ENCODE results near the gene SPATA45.

The SPATA45 gene

DNA sequence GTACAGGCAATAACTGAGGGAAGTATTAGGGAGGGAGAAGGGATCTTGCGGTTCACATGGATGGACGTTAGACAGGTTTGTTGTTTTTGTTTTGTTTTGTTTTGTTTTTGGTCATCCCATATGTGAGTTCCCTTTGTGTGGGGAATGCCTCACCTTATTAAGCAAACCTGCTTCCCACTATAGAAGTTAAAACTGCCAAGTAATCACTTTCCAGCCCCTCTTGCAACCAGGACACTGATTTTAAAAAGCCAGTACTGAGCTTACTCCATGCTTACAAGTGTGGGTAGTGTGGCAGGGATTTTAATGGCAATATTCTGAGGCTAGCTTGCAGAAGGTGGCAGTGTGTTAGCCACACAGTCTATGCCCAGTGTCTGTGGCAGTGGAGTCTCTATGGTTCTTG is 26.5 kb downstream of the SPATA45 start:
- Histone ChIP-seq H3K27me3 (no peaks in the 10 kb centered on the region), H3K4me1 (peaks cover 0 to 24% (median 6%) of the 10 kb centered on the region in 10 experiments; a peak in 10 of 20 replicates), H3K27ac (no peak overlapping the region), H3K9me3 (replicated peaks in 1 of 11) (peaks cover 20 to 27% (median 24%) of the 10 kb centered on the region in 11 experiments), H4K20me1 (no peaks in the 10 kb centered on the region), H3K4me3 (no peak overlapping the region), H3K4me2 (0 out of 22 replicates have a peak overlapping the region, but pooled peaks of 1 of the 11 experiments have one; percentile 59), H3K9ac (no peak overlapping the region), H3K36me3 (peaks cover 0 to 18% (median 0%) of the 10 kb centered on the region in 11 experiments; a peak in 10 of 22 replicates)
- TF ChIP-seq Cebpa-rat (IDR thresholded peaks at IDR 0.05): no peak

DNA sequence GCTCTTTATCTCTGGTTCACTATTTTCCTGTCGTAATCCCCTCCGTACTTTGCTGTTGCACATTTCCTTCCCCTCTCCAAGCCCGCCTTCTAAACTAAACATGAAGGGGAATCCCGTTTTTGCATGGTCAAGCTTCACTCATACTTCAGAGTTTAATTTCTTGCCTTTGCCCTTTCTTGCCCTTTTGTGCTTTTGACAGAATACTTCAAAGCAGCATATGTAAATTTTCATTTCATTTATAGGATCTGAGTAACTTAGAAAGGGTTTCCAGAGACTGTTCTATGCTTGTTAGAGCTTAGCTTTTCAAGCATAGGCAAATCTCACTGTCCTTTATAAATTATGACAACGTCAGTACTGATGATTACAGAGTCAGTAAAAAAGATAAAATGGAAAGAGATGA is 27.7 kb downstream of the SPATA45 start:
- H3K36me3 ChIP-seq: peaks cover 3 to 15% (median 8%) of the 10 kb centered on the region in 11 experiments; a peak in 15 of 22 replicates
- peaks cover 0 to 24% (median 6%) of the 10 kb centered on the region in 10 experiments; a peak in 10 of 20 replicates for H3K4me1 ChIP-seq
- no peaks in the 10 kb centered on the region for H4K20me1 ChIP-seq
- no peak overlapping the region for H3K4me3 ChIP-seq
- H3K27me3 ChIP-seq: no peaks in the 10 kb centered on the region
- no peak for TF ChIP-seq Cebpa-rat (IDR thresholded peaks at IDR 0.05)
- H3K9me3 ChIP-seq (replicated peaks in 1 of 11): peaks cover 8 to 14% (median 11%) of the 10 kb centered on the region in 11 experiments
- peak overlapping the region in 1 of 11 experiments; percentile 11; a peak in 2 of 22 replicates for H3K9ac ChIP-seq
- peak overlapping the region in 7 of 11 experiments; percentile 14 to 62 (median 58); a peak in 12 of 22 replicates for H3K4me2 ChIP-seq
- H3K27ac ChIP-seq: no peak overlapping the region

DNA sequence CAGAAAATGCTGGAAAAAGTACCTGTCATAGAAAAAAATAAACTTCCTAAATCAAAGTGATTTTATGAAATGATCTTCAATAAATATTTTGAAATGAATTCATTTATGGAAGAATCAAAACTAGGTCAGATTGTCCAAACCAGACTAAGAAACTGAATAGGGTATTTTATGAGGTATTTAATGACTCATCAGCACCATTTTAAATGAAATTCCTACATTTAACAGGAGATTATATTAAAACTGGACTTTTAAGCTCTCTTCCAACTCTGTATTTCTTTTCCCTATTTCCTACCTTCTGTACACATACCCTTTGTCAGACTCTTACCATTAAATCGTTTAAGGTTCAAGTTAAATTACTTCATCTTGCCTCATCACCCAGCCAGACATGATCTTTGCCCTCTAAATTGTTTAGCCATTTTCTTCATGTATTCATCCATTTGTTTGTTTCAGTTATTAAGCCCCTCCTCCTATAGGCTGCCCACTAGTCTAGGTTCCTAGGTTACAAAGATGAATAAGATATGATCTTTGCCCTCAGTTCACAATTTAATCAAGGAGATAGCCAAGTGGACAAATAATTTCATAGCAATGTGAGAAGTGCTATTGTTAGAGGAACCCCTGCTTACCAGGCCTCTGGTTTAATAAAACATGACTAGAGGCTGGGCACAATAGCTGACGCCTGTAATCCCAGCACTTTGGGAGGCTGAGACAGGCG is 30.7 kb downstream of the SPATA45 start:
- no peak overlapping the region for H3K9ac ChIP-seq
- H3K9me3 ChIP-seq (replicated peaks in 1 of 11): no peaks in the 10 kb centered on the region
- H3K4me3 ChIP-seq: no peak overlapping the region
- H3K4me2 ChIP-seq: no peak overlapping the region
- peaks cover 5 to 41% (median 25%) of the 10 kb centered on the region in 11 experiments; a peak in 17 of 22 replicates for H3K36me3 ChIP-seq
- TF ChIP-seq Cebpa-rat (IDR thresholded peaks at IDR 0.05): no peak
- peaks cover 0 to 24% (median 8%) of the 10 kb centered on the region in 10 experiments; a peak in 10 of 20 replicates for H3K4me1 ChIP-seq
- no peaks in the 10 kb centered on the region for H3K27me3 ChIP-seq
- no peaks in the 10 kb centered on the region for H4K20me1 ChIP-seq
- H3K27ac ChIP-seq: no peak overlapping the region

DNA sequence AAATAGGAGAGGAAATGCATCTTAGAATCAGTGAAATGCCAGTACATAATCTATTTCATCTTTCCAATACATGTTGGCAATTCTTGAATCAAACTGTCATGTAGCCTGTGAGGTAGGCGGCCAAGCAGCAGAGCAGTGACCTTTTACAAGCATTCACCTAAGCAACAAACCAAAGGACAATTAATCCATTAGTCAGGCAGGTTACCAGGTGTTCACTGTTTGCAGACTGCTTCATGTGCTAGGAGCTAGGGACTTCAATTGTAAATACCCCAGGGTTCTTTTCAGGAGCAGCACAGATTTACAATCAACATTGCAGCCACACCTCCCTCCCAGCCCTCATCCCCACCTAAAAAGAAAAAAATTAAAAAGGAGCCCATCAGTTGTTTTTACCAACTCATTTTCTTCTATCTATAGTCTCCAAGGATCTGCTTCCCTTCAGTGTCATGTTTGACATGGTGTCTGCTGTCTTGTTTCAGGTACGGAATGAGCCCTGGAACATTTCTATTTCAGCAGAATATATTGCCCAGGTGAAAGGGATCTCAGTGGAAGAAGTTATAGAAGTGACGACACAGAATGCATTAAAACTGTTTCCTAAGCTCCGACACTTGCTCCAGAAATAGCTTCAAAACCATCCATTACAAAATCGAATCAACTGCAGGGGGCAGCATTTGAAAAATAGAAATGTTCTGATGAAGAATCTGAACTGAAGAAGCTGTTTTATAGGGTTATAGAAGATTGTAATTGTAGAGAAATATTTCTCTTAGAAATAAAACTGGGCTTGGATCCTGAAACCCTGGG is 32.7 kb downstream of the SPATA45 start:
- no peak for TF ChIP-seq Cebpa-rat (IDR thresholded peaks at IDR 0.05)
- peaks cover 17 to 58% (median 30%) of the 10 kb centered on the region in 11 experiments; a peak in 20 of 22 replicates for H3K36me3 ChIP-seq
- no peaks in the 10 kb centered on the region for H3K9me3 ChIP-seq (replicated peaks in 1 of 11)
- H3K27me3 ChIP-seq: no peaks in the 10 kb centered on the region
- H4K20me1 ChIP-seq: no peaks in the 10 kb centered on the region
- H3K27ac ChIP-seq: no peak overlapping the region
- peaks cover 0 to 15% (median 6%) of the 10 kb centered on the region in 10 experiments; a peak in 10 of 20 replicates for H3K4me1 ChIP-seq
- H3K9ac ChIP-seq: no peak overlapping the region
- no peak overlapping the region for H3K4me3 ChIP-seq
- no peak overlapping the region for H3K4me2 ChIP-seq

DNA sequence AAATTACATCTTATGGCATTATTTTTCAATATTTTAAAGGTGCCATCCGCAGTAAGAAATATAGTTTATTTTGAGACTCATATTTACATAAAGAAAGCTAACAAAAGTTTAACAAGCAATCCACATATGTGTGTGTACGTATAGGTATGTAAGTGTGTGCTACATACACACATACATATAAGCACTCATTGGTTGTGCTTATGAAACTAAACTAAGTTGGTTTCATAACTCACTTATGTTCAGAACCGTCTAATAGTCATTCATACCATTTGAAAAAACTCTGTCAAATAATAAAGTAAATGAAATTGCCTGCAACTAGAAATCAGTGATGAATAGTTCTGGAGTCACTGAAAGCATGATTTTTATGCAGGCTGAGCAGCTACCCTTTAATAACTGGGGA is 41.7 kb downstream of the SPATA45 start:
- TF ChIP-seq Cebpa-rat (IDR thresholded peaks at IDR 0.05): no peak
- no peaks in the 10 kb centered on the region for H3K4me1 ChIP-seq
- no peaks in the 10 kb centered on the region for H3K9me3 ChIP-seq (replicated peaks in 1 of 11)
- peaks cover 70 to 94% (median 83%) of the 10 kb centered on the region in 11 experiments for H3K36me3 ChIP-seq
- no peaks in the 10 kb centered on the region for H3K27me3 ChIP-seq
- no peak overlapping the region for H3K9ac ChIP-seq
- H3K4me3 ChIP-seq: no peak overlapping the region
- H3K4me2 ChIP-seq: no peak overlapping the region
- no peak overlapping the region for H3K27ac ChIP-seq
- H4K20me1 ChIP-seq: no peaks in the 10 kb centered on the region

DNA sequence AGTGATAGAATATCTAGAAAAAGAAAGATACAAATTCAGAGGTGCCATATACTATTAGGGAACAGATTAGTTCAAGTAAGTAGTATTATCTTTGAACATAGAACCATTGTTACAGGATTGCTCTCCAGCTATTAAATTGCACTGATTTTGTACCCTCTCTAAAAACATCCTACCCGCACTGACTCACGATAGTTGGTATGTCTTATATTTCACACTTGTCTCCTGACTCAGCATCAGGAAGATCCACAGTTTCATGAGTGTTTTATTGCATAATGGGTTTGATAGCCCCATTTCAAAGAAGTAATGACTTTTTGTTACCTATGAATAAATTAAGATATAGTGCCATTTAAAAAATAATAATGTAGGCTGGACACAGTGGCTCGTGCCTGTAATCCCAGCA is 49.8 kb downstream of the SPATA45 start:
- H3K4me2 ChIP-seq: no peak overlapping the region
- no peak overlapping the region for H3K27ac ChIP-seq
- H3K4me1 ChIP-seq: peaks cover 21 to 44% (median 31%) of the 10 kb centered on the region in 10 experiments
- no peak overlapping the region for H3K9ac ChIP-seq
- peaks cover 42 to 77% (median 71%) of the 10 kb centered on the region in 11 experiments for H3K36me3 ChIP-seq
- no peaks in the 10 kb centered on the region for H3K9me3 ChIP-seq (replicated peaks in 1 of 11)
- no peak overlapping the region for H3K4me3 ChIP-seq
- no peaks in the 10 kb centered on the region for H3K27me3 ChIP-seq
- no peak for TF ChIP-seq Cebpa-rat (IDR thresholded peaks at IDR 0.05)
- H4K20me1 ChIP-seq: no peaks in the 10 kb centered on the region

DNA sequence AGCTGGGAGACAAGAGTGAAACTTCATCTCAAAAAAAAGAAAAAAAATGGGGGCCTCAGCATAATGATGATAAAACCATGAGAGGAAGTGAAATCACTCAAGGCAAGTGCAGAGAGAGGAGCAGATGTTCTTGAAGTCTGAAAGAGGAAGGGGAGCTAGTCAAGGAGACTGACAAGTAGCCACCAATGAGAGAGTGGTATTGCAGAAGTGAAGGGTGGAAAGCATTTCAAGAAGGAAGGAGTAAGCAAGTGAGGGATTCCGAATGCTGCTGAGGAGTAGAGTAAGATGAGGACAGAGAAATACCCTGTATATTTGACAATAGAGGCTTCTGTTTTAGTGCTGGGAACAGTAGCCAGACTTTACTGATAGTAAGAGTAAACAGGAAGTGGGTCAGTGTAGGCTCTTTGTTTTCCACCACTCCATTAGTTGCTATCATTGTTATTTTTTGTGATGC is 52.9 kb downstream of the SPATA45 start:
- no peak for TF ChIP-seq Cebpa-rat (IDR thresholded peaks at IDR 0.05)
- Histone ChIP-seq H3K27me3 (no peaks in the 10 kb centered on the region), H3K27ac (peak overlapping the region; percentile 42 to 94 (median 77); a peak in 21 of 22 replicates), H3K4me1 (peaks cover 40 to 61% (median 48%) of the 10 kb centered on the region in 10 experiments), H3K4me2 (peak overlapping the region; percentile 74 to 94 (median 91)), H3K9ac (peak overlapping the region in 8 of 11 experiments; percentile 6 to 66 (median 50); a peak in 14 of 22 replicates), H3K4me3 (peak overlapping the region in 7 of 10 experiments; percentile 8 to 44 (median 28); a peak in 7 of 20 replicates), H3K36me3 (peaks cover 29 to 46% (median 42%) of the 10 kb centered on the region in 11 experiments), H3K9me3 (replicated peaks in 1 of 11) (no peaks in the 10 kb centered on the region), H4K20me1 (no peaks in the 10 kb centered on the region)

DNA sequence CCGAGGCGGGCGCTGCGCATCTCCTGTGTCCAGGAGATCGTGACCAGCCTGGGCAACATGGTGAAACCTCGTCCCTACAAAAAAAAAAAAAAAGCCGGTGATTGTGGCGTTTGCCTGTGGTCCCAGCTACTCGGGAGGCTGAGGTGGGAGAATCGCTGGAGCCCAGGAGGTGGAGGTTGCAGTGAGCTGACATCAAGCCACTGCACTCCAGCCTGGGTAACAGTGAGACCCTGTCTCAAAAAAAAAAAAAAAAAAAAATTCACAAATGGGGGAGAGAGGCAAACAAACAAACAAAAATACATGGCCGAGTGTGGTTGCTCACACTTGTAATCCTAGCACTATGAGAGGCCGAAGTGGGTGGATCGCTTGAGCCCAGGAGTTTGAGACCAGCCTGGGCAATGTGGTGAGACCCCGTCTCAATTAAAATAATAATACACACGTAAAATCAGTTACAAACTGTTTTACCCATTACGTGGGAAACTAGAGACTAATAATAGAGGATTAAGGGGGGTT is 55.0 kb downstream of the SPATA45 start:
- Histone ChIP-seq H3K36me3 (peaks cover 19 to 30% (median 24%) of the 10 kb centered on the region in 11 experiments), H3K4me3 (peak overlapping the region; percentile 76 to 87 (median 82)), H3K9me3 (replicated peaks in 1 of 11) (no peaks in the 10 kb centered on the region), H3K27me3 (no peaks in the 10 kb centered on the region), H3K9ac (peak overlapping the region; percentile 90 to 96 (median 94)), H3K4me1 (peaks cover 44 to 67% (median 56%) of the 10 kb centered on the region in 10 experiments), H3K27ac (peak overlapping the region; percentile 89 to 96 (median 93)), H4K20me1 (no peaks in the 10 kb centered on the region), H3K4me2 (peak overlapping the region; percentile 74 to 94 (median 91))
- TF ChIP-seq Cebpa-rat (IDR thresholded peaks at IDR 0.05): no peak
